GM12873 (cell line): ENCODE data around the gene PASK.

Source experiments
- TF ChIP-seq, protein P1 (sequence below): IDR thresholded peaks from 2 replicates; pipeline ENCODE4 v1.5.1; 2012; ENCODE audit warnings: low read depth, mild to moderate bottlenecking, moderate library complexity, low read length, control low read depth; ENCODE audit not compliant: insufficient read depth; ENCODE audit errors: missing control alignments

The PASK gene

DNA sequence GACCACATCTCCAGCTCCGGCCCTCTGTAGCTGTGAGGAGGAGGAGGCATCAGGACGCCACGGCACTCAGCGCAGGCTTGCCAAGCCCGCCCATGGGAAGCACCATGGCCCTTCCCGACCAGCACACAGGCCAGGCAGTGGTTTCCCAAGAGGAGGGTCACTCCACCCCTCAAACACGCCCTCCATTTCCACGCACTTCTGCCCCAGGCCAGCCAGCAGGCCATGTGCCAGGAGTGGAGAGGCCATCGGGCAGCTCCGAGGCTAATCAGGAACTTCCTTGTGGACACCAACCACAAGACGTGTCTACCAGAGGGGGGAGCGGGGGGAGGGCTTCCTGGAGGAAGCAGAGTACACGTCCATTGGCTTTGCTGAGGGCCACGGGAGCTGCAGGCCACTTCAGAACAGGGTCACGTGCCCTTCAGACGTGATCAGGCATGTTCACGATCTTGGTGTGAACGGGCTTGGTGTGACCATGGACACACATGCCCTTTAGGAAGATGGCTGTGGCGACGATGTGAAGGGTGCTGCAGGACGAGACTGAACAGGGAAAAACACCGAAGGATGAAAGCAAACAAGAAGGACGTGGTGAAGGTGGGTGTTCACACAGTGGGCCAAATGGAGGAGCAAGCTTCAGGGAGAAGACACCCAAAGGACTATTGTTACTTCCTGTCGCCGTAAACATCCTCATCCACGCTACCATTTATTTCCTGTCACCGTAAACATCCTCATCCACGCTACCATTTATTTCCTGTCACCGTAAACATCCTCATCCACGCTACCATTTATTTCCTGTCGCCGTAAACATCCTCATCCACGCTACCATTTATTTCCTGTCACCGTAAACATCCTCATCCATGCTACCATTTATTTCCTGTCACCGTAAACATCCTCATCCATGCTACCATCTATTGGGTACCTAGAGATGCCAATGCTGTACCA, 40.7 kb downstream of the PASK start:
- TF ChIP-seq, protein P1, sequence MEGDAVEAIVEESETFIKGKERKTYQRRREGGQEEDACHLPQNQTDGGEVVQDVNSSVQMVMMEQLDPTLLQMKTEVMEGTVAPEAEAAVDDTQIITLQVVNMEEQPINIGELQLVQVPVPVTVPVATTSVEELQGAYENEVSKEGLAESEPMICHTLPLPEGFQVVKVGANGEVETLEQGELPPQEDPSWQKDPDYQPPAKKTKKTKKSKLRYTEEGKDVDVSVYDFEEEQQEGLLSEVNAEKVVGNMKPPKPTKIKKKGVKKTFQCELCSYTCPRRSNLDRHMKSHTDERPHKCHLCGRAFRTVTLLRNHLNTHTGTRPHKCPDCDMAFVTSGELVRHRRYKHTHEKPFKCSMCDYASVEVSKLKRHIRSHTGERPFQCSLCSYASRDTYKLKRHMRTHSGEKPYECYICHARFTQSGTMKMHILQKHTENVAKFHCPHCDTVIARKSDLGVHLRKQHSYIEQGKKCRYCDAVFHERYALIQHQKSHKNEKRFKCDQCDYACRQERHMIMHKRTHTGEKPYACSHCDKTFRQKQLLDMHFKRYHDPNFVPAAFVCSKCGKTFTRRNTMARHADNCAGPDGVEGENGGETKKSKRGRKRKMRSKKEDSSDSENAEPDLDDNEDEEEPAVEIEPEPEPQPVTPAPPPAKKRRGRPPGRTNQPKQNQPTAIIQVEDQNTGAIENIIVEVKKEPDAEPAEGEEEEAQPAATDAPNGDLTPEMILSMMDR, result no peak

DNA sequence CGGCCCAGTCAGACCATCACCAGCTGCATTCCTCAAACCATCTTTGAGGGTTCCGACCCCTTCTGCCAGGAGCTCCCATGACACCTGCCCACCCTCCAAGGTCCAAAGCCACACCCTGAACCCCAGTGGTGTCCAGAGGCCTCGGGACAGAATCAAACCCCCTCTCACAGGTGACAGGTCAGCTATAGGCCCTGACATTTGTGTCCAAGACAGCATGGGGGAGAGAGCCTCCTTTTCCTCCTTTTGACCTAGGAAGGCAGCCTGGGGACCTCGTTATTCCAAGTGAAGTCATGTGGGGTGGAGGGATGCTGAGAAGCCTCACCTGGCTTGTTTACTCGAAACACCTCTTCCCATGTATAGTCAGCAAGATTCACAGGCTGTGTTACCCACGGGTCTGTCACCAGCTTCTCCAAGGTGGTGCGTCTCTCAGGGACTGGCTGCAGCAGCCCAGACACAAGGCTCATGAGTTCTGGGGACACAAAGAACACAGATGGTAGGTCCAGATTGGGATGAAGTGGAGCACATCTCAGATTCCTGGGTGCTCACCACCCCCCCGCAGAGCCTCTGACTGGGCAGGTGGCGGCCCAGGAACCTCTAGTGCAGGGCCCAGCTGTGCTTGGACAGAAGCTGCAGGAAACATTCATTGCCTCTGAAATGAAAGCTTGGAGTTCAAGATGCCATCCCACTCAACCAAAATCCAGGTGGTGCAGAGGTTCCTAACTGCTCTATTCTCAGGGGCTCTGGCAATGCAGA, 42.1 kb downstream of the PASK start:
- TF ChIP-seq, protein P1, result no peak

DNA sequence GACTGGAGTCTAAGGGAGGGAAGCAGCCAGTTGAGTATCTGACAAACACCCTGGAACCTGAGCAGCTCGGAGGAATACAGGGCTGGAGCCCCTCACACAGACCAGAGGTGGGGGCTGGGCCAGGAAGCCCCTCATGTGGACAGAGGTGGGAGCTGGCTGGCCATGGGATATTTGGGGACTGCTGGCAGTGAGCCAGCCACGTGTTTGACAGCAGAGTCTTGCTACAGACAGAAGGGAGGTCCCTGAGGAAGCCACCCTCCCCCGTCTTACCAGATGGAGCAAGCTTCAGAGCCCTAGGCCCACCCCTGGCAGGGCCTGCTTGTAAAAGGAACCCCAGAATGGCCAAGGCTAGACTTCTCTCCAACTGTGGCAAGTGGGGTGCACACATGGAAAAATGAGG, 43.6 kb downstream of the PASK start:
- TF ChIP-seq, protein P1, result no peak

DNA sequence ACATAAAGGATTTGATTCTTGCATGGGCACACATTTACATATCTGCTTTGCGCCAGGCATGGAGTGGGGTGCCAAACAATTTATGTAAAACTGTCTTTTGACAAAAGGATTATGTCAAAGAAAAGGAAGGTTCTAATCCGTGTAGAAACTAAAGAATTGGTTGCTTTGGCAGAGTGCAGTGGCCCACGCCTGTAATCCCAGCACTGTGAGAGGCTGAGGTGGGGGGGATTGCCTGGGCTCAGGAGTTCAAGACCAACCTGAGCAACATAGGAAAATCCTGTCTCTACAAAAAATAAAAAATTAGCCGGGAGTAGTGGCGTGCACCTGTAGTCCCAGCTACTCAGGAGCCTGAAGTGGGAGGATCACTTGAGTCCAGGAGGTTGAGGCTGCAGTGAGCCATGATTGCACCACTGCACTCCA, 46.1 kb downstream of the PASK start:
- TF ChIP-seq, protein P1, result no peak

DNA sequence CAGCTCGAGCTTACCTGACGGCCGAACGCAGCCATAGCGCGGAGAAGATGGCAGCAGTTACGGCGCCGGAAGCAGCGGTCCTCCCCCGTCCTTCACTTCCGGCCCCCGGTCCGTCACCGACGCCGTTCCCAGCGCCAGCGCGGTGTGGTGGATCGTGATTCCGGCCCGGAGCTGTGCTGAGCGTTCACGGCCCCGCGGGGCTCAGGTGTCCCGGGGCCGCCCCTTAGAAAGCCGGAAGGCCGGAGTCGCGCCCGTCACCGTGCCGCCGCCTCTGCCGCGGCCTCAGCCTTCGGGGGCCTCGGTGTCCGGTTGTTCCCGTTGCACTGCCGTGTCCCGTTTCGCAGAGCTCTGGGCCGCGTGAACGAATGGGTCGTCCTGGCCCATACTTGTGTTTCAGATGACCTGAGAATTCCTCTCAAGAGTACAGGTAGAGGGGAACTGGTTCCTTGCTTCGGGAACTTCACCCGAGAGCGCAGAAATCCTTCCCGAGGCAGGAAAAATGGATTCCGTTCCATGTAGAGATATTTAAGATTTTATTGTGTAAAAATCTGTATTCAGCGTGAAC, 47.0 kb downstream of the PASK start, which contains the start of gene MTERF4:
Gene MTERF4, minus strand, starts transcription at position 49 of the 565 bp plus-strand sequence. Its CDS starts 14 bp downstream, at position 35.
- TF ChIP-seq, protein P1, result no peak

DNA sequence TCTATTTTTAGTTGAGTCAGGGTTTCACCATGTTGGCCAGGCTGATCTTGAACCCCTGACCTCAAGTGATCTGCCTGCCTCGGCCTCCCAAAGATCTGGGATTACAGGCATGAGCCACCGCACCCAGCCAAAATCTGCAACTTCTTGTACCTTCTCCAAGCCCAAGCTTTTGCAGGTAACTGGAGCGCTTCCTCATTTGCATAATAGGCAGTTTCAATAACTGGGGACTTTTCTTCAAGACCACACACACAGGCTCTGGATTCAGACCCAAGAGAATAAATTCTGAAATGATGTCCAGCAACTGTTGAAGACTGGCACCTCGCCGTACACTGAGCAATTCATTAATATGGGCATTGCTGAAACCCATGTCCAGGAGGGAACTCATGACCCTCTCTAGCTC, 50.0 kb downstream of the PASK start:
- TF ChIP-seq, protein P1, result no peak

DNA sequence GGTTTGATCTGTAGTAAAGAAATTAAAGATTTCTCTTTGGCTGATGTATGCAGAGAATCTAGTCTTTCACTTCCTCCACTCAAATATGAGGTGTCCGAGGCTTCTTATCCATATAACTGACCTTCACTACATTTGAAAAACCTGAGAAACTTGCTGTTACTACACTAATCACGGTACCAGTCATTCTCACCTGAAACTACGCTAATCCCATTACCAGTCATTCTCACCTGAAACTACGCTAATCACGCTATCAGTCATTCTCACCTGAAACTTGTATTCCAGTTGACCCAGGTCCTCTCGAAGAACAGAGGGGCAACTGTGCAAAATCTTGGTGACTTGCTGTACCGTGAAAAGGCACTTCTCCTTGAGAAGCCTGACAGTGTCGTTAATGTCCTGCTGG, 52.3 kb downstream of the PASK start:
- TF ChIP-seq, protein P1, result no peak
